Subcutaneous preadipocyte (primary cell): ENCODE results near the gene MS4A3. TPM values are rescaled to one million over a fixed set of nuclear protein-coding genes. Genes with fewer than 3 reads are reported as not detected.

Experiments used
- total RNA-seq: library from RNA; depleted of rRNA; stranded (reverse); fragments of >200 nt; gene quantifications from 2 replicates; pipeline ENCODE4 v1.2.3, GENCODE V29; 2012

The MS4A3 gene, protein sequence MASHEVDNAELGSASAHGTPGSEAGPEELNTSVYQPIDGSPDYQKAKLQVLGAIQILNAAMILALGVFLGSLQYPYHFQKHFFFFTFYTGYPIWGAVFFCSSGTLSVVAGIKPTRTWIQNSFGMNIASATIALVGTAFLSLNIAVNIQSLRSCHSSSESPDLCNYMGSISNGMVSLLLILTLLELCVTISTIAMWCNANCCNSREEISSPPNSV
- not detected in 2 replicates for total RNA-seq

DNA sequence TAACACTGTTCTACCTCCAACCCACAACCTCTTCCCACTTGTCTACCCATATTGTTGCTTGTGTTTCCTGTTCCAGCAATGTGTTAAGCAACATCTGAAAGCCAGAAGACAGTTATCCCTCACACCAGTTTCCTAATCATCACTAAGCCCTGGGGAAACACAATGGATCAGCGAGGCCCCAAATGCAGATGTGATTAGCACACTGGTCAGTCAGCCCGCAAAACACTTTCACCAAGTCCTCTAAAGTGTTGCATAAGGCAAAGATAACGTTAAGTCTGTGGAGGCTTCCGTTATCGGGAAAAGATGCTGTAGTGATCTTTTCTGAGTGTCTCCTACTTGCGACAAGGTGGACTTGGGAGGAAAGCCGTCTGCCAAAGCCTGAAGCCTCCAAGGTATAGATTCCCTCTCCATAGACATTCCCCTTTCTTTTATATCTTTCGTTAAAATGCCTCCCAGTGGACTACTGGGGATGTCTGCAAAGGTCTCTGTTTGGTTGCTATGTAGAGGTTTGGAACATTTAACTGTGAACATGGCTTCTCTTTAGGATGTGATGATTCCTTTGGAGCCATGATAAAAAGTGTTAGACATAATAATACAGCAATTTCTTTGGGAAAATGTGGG, at the start of gene MS4A3:
TSS of gene MS4A3 (plus strand) at position 317 of the 621 bp plus-strand sequence. CDS start 4,496 bp downstream, outside the sequence.

DNA sequence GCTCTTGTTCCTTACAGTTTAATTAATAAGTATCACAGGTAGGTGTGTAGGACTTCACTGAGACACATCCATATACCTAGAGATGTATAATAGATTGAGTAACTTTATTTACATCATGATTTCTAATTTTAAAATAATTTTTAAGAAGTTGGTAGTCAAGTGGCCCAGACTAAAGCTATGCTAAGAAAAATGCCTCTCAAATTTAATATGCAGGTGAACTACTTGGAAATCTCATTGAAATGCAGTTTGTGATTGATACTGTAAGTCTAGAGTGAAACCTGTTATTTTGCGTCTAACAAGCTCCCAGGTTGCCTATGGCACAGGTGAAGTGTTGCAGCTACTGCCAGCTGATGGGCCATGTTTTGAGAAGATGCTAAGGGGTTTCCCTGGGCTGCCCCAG, 39.6 kb upstream of the MS4A3 start, which contains the start of gene OOSP4B:
TSS of gene OOSP4B (plus strand) at position 301 of the 400 bp plus-strand sequence.

DNA sequence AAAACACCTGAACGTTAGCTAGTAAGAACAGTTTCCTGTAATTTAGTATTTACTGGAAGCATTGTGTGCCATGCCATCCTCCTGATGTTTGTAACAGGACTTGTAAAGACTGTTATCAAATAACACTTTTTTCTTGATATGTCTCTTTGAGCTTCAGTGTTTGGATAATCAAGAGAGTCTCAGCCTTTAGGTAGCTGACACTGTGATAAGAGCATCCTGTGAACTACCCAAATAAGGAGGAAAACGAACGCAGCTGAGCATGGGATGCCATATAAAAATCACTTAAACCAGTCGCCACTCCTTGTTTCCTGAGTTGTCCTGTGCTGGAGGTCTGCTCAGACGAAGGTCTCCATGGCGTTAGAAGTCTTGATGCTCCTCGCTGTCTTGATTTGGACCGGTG, 16.4 kb upstream of the MS4A3 start, which contains the start of gene OOSP2:
TSS of gene OOSP2 (plus strand) at position 301 of the 400 bp plus-strand sequence. CDS start at position 352, 51 bp downstream.

DNA sequence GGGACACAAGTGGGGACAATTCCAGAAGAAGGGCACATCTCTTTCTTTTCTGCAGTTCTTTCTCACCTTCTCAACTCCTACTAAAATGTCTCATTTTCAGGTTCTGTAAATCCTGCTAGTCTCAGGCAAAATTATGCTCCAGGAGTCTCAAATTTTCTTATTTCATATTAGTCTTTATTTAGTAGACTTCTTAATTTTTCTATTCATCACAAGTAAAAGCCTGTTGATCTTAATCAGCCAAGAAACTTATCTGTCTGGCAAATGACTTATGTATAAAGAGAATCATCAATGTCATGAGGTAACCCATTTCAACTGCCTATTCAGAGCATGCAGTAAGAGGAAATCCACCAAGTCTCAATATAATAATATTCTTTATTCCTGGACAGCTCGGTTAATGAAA, 31.9 kb downstream of the MS4A3 start, which contains the start of gene MS4A2:
TSS of gene MS4A2 (plus strand) at position 301 of the 400 bp plus-strand sequence. CDS start 102 bp downstream, outside the sequence.

Other genes with a start within 250 kb of the MS4A3 start
- gene MRPL16, start 245.9 kb upstream of the MS4A3 start, total RNA-seq, result 40.9 and 43.7 TPM in 2 replicates
- not detected in 2 replicates for gene CBLIF, start 211.2 kb upstream of the MS4A3 start, total RNA-seq
- gene TCN1, start 190.2 kb upstream of the MS4A3 start, total RNA-seq, result not detected in 2 replicates
- not detected in 2 replicates for gene OOSP3, start 177.9 kb upstream of the MS4A3 start, total RNA-seq
- not detected in 2 replicates for gene OOSP1, start 118.2 kb upstream of the MS4A3 start, total RNA-seq
- gene OOSP4A, start 92.6 kb upstream of the MS4A3 start, total RNA-seq, result not detected in 2 replicates
- not detected in 2 replicates for gene OOSP4B, start 39.5 kb upstream of the MS4A3 start, total RNA-seq
- gene OOSP2, start 16.3 kb upstream of the MS4A3 start, total RNA-seq, result not detected in 2 replicates
- gene MS4A2, start 32.0 kb downstream of the MS4A3 start, total RNA-seq, result not detected in 2 replicates
- gene MS4A6A, start 126.4 kb downstream of the MS4A3 start, total RNA-seq, result not detected in 2 replicates
- not detected in 2 replicates for gene MS4A4E, start 186.5 kb downstream of the MS4A3 start, total RNA-seq
- not detected in 2 replicates for gene MS4A4A, start 224.0 kb downstream of the MS4A3 start, total RNA-seq